ENCODE results near the gene DDIT3.

Gene DDIT3

GRCh38 chr12:57560516-57560915 is 40.2 kb upstream of the DDIT3 start:
- Histone ChIP-seq H3K36me3 (ENCODE audit: control insufficient read depth, insufficient read depth, low read length) (no peaks in the 10 kb centered on the region), H3K4me3 (replicated peaks; ENCODE audit: low read depth, low read length) (no peak overlapping the region), H3K27me3 (replicated peaks; ENCODE audit: control insufficient read depth, insufficient read depth, low read length) (no peaks in the 10 kb centered on the region; the same call in 1 of the 2 replicates)
- no peak for DNase-seq (ENCODE audit: extremely low read depth, insufficient read length)
- no peak for TF ChIP-seq CTCF (IDR thresholded peaks at IDR 0.05; ENCODE audit: insufficient read depth, low read length, poor library complexity, severe bottlenecking)

- TF ChIP-seq CTCF (IDR thresholded peaks at IDR 0.05; ENCODE audit: insufficient read depth, low read length, poor library complexity, severe bottlenecking): no peak
- DNase-seq (ENCODE audit: extremely low read depth, insufficient read length): no peak
- Histone ChIP-seq H3K36me3 (ENCODE audit: control insufficient read depth, insufficient read depth, low read length) (no peaks in the 10 kb centered on the region), H3K27me3 (replicated peaks; ENCODE audit: control insufficient read depth, insufficient read depth, low read length) (no peaks in the 10 kb centered on the region; the same call in 1 of the 2 replicates), H3K4me3 (replicated peaks; ENCODE audit: low read depth, low read length) (no peak overlapping the region)
Observed at GRCh38 chr12:57558864-57559263, 38.5 kb upstream of the DDIT3 start.

- Histone ChIP-seq H3K27me3 (replicated peaks; ENCODE audit: control insufficient read depth, insufficient read depth, low read length) (no peaks in the 10 kb centered on the region), H3K36me3 (ENCODE audit: control insufficient read depth, insufficient read depth, low read length) (no peaks in the 10 kb centered on the region), H3K4me3 (replicated peaks; ENCODE audit: low read depth, low read length) (no peak overlapping the region)
- TF ChIP-seq CTCF (IDR thresholded peaks at IDR 0.05; ENCODE audit: insufficient read depth, low read length, poor library complexity, severe bottlenecking): no peak
- DNase-seq (ENCODE audit: extremely low read depth, insufficient read length): no peak
Observed at GRCh38 chr12:57554897-57555296, 34.6 kb upstream of the DDIT3 start.

GRCh38 chr12:57554453-57554852 is 34.1 kb upstream of the DDIT3 start:
- no peak for DNase-seq (ENCODE audit: extremely low read depth, insufficient read length)
- no peak for TF ChIP-seq CTCF (IDR thresholded peaks at IDR 0.05; ENCODE audit: insufficient read depth, low read length, poor library complexity, severe bottlenecking)
- Histone ChIP-seq H3K36me3 (ENCODE audit: control insufficient read depth, insufficient read depth, low read length) (no peaks in the 10 kb centered on the region), H3K27me3 (replicated peaks; ENCODE audit: control insufficient read depth, insufficient read depth, low read length) (no peaks in the 10 kb centered on the region), H3K4me3 (replicated peaks; ENCODE audit: low read depth, low read length) (no peak overlapping the region)

- DNase-seq (ENCODE audit: extremely low read depth, insufficient read length): no peak
- TF ChIP-seq CTCF (IDR thresholded peaks at IDR 0.05; ENCODE audit: insufficient read depth, low read length, poor library complexity, severe bottlenecking): no peak
- Histone ChIP-seq H3K4me3 (replicated peaks; ENCODE audit: low read depth, low read length) (no peak overlapping the region), H3K27me3 (replicated peaks; ENCODE audit: control insufficient read depth, insufficient read depth, low read length) (no peaks in the 10 kb centered on the region), H3K36me3 (ENCODE audit: control insufficient read depth, insufficient read depth, low read length) (no peaks in the 10 kb centered on the region)
Observed at GRCh38 chr12:57553343-57554202, 33.3 kb upstream of the DDIT3 start.
